Adrenal gland (tissue), 5 donors: Measurements from ENCODE around the gene ZCCHC3.

Source experiments
- POLR2A ChIP-seq, 2 donors: fragments of 450-650 bp; IDR thresholded peaks; one replicate each; pipeline ENCODE4 v1.6.1; 2017; ENCODE audit warnings: antibody characterized with exemption in 2 of 2, mild to moderate bottlenecking in 2 of 2, moderate library complexity in 1 of 2
- TF ChIP-seq, protein P1 (sequence below), 6 experiments: fragments of 450-650 bp in 4 of 6; fragments of 200-600 bp in 2 of 6; sonication (generic) in 1 of 6; IDR thresholded peaks; 1 replicate in 5 of 6; 2 replicates in 1 of 6; pipeline versions ENCODE4 v1.5.1 to v1.8.0; 2016 to 2021; ENCODE audit warnings: antibody characterized with exemption in 6 of 6, mild to moderate bottlenecking in 2 of 6, moderate library complexity in 1 of 6
- donor health status: DM: no; HTN: no; CAD: no.

DNA sequence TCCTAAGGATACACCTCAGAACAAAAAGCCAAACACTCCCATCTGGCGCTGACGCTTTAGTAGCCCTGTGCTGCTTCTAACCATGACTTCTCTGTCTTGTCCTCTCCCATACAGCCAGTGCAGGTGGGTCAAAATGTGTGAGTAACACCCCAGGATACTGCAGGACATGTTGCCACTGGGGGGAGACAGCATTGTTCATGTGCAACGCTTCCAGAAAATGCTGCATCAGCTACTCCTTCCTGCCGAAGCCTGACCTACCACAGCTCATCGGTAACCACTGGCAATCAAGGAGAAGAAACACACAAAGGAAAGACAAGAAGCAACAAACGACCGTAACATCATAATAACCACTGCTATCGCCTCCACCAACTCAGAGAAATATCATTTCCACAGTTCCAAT, 38.4 kb upstream of the ZCCHC3 start:
- TF ChIP-seq, protein P1, sequence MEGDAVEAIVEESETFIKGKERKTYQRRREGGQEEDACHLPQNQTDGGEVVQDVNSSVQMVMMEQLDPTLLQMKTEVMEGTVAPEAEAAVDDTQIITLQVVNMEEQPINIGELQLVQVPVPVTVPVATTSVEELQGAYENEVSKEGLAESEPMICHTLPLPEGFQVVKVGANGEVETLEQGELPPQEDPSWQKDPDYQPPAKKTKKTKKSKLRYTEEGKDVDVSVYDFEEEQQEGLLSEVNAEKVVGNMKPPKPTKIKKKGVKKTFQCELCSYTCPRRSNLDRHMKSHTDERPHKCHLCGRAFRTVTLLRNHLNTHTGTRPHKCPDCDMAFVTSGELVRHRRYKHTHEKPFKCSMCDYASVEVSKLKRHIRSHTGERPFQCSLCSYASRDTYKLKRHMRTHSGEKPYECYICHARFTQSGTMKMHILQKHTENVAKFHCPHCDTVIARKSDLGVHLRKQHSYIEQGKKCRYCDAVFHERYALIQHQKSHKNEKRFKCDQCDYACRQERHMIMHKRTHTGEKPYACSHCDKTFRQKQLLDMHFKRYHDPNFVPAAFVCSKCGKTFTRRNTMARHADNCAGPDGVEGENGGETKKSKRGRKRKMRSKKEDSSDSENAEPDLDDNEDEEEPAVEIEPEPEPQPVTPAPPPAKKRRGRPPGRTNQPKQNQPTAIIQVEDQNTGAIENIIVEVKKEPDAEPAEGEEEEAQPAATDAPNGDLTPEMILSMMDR (IDR thresholded peaks at IDR 0.05) = no peak
- TF ChIP-seq POLR2A (IDR thresholded peaks at IDR 0.05) = no peak
